ENCODE measurements around the gene ICE1.
"Not testable (repeated sequence)": the region's sequence is repeated elsewhere in the genome, so short reads cannot be mapped to it uniquely, and the experiment has no call there.

The ICE1 gene

DNA sequence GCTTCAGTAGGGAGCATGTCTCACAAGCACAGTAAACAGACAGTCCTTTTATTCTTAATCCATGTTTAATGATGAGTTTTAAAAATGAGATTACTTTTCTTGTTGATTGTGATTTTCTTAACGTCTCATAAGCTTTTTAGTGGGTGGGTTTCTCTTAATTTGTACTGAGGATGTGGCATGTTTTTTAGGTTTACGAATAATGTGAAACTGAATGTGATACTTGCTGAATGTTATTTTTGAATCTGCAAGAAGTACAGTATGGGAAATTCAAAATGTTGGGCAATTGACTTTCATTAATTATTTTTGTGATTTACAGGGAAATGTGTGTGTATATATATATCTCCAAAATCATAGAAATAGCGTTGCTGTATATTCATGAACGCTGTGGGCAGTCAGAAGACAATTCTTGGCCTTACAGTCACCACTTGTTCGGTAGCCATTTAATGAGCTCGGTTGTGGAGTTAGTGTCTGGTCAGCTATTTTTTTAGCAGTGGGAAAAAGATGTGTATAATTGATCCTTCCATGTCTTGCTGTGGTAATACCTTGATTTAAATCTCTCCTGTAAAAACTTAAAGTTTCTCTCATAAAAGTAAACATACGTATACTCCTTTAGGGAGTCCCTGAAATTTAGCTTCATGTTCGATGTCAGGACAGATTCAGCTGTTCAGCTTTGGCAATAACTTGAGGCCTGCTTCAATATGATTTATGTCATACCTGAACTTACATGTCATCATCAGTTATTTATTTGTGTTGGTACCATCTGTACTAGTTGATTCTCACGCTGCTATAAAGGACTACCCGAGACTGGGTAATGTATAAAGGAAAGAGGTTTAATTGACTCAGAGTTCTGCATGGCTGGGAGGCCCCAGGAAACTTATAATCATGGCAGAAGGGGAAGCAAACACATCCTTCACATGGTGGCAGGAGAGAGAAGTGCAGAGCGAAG is 15.0 kb downstream of the ICE1 start:
- no peak for DNase-seq
- no peak for TF ChIP-seq GATA1 (IDR thresholded peaks at IDR 0.05; ENCODE audit: low read depth, low read length)
- no peak for TF ChIP-seq POLR2A (IDR thresholded peaks at IDR 0.05; ENCODE audit: low read length)

DNA sequence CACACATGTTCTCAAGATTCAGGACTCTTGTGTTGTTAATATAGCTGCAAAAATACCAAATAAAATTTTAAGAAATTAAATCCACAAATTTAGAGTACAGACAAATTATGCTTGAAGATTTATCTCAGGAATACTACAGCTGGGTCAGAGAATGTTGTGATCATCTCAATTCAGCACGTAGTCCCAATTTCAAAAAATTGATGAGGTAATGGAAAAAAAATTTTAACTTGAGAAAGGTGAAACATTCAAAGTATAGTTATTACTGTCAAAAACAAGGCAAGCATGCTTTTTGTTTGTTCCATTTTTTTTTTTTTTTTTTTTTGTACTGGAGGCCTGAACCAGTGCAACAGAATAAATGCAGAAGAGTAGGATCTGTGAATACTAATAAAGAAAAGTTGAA is 29.4 kb downstream of the ICE1 start:
- DNase-seq = no peak
- TF ChIP-seq GATA1 (IDR thresholded peaks at IDR 0.05; ENCODE audit: low read depth, low read length) = no peak
- no peak for TF ChIP-seq POLR2A (IDR thresholded peaks at IDR 0.05; ENCODE audit: low read length)

DNA sequence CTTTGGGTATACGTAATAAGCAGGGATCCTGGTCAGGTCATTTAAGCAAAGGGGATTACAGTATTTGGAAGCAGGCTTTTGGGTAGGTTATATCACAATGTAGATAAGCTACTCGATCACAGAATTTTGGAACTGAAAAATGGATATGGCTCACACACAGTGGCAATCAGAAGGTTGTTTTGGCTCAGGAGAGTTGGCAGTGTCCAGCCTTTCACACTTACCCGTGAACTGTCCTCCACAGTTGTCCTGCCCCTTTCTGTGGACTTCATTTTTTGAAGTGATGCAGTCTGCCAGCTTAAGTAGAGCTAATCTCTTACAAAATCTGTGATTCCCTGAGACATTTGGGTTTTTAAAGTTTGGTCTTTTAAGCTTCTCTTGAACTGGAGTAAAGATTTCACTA is 30.7 kb downstream of the ICE1 start:
- no peak for TF ChIP-seq GATA1 (IDR thresholded peaks at IDR 0.05; ENCODE audit: low read depth, low read length)
- no peak for TF ChIP-seq POLR2A (IDR thresholded peaks at IDR 0.05; ENCODE audit: low read length)
- no peak for DNase-seq

DNA sequence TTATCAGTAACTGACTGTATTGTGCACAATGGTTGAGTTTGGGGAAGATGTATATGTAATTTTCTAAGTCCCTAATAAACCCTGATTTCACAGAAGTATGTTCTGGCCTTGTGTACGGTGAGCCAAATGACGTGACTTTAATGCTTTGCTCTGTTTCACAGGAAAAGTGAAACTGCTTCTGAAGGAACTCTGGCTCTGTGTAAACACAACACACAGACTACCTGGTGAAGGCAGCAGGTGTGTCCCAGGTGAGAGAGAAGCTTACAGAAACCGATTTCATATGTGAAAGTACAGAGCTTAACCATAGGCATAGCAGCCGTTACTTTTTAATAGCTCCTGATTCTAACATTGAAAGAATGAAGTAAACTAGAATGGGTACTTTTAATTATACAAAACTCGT is 31.9 kb downstream of the ICE1 start:
- no peak for DNase-seq
- TF ChIP-seq POLR2A (IDR thresholded peaks at IDR 0.05; ENCODE audit: low read length) (no peak), GATA1 (IDR thresholded peaks at IDR 0.05; ENCODE audit: low read depth, low read length) (no peak)

DNA sequence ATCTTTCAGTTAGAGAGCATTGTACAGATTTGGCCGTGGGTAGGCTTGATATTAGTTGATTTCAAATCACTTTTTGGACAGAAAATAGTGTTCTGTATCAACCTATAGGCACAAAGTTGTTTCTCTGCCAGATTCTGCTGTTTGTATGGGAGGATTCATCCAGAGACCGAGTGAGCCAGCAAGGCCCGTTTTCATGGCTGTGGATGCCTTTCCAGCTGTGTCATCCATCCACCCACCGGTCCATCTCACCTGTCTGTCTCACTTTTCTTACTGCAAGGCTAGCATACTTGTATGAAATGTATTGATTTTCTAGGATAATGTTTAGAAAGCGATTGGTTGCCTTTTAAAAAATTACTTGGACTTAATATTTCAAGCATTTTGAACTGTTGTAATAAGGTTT is 34.4 kb downstream of the ICE1 start:
- no peak for DNase-seq
- TF ChIP-seq POLR2A (IDR thresholded peaks at IDR 0.05; ENCODE audit: low read length) (no peak), GATA1 (IDR thresholded peaks at IDR 0.05; ENCODE audit: low read depth, low read length) (no peak)

DNA sequence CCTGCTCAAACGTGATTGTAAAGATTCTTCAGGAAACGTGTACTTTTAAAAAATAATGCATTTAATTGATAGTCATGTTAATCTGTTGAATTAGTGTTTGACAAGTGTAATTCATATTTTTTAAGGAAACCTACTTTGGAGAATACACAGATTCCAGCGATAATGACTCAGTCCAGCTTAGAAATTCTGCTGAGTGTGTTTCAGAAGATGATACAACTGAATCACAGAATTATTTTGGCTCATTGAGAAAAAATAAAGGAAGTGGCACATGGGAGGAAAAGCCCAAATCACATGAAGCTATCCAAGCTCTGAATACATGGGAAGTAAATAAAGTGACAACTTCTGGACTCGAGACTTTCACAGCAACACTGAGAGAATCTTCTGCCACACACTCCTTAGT is 37.8 kb downstream of the ICE1 start:
- no peak for DNase-seq
- TF ChIP-seq POLR2A (IDR thresholded peaks at IDR 0.05; ENCODE audit: low read length) (no peak), GATA1 (IDR thresholded peaks at IDR 0.05; ENCODE audit: low read depth, low read length) (no peak)

DNA sequence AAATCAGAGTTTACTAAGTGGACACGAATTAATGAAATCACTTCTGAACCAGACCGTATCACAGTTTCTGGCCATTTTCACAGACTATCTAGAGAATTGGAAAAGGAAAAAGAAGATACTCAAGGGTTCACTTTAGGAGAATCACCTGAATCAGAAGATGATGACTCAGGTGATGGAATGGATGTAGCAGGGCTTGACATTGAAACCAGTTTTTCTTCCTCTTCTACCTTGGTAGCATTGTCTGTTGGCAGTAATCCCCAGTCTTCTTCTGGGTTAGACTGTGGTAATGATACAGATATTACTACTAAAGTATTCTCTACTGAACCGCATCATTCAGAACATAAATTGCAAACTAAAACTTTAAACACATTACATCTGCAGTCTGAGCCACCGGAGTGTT is 38.5 kb downstream of the ICE1 start:
- TF ChIP-seq GATA1 (IDR thresholded peaks at IDR 0.05; ENCODE audit: low read depth, low read length) (no peak), POLR2A (IDR thresholded peaks at IDR 0.05; ENCODE audit: low read length) (no peak)
- DNase-seq = no peak

DNA sequence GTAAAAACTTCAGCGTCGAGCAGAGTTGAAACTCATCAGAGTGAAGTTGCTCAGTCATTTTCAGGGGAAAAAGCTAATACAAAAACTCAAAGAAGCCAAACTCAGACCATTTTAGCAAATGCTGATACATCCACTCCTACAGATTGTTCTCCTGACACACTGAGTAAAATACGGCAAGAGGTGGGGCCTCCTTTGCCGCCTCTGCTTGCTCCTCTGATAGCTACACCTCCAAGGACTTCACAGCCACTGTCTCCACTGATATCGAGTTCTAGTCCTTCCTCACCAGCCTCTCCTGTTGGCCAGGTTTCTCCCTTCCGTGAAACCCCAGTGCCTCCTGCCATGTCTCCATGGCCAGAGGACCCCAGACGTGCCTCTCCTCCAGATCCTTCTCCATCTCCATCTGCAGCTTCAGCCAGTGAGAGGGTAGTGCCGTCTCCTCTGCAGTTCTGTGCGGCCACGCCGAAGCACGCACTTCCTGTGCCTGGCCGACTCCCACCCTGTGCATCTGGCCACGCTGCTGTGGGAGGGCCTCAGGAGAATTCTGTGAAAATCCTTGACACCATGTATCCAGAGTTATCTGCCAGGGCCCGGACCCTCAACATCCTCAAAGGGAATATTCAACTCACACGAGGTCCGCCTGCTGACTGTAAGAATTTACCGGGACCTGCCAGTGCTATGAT is 41.7 kb downstream of the ICE1 start:
- no peak for DNase-seq
- TF ChIP-seq GATA1 (IDR thresholded peaks at IDR 0.05; ENCODE audit: low read depth, low read length) (no peak), POLR2A (IDR thresholded peaks at IDR 0.05; ENCODE audit: low read length) (no peak)

DNA sequence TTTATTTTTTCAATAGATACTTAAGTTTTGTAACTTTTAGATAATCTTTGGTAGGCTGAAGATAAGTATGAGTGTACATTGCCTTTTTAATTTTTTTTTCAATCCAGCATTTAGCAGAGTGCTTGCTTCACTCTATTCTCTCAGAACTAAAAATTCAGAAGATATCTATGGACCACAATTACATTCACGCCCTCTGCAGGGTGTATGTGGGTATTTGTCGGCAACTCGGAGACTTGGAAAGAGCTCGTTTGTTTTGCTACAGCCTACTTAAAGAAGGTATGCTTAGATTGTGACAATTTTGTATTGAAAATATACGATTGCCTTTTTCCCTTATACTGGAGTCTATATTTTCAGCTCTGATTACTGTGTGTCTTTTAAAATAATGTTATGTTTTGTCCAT is 43.8 kb downstream of the ICE1 start:
- TF ChIP-seq GATA1 (IDR thresholded peaks at IDR 0.05; ENCODE audit: low read depth, low read length) (no peak), POLR2A (IDR thresholded peaks at IDR 0.05; ENCODE audit: low read length) (no peak)
- no peak for DNase-seq

DNA sequence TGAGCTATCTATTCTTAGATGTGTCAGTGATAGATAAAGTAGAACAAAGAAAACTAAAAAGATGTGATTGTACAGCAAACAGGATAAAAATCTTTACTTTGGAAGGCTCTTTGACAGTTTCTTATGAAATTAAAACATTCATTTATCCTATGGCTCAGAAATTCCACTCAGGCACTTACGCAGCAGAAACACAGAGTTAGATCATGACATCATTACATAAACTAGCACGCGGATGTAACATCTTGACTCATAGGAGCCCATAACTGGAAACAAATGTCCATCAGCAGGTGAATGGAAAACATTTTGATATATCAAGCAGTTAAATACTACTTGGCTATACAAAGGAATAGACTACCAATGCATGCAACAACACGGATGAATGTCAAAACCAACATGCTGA is 45.3 kb downstream of the ICE1 start:
- DNase-seq = no peak
- no peak for TF ChIP-seq GATA1 (IDR thresholded peaks at IDR 0.05; ENCODE audit: low read depth, low read length)
- no peak for TF ChIP-seq POLR2A (IDR thresholded peaks at IDR 0.05; ENCODE audit: low read length)

DNA sequence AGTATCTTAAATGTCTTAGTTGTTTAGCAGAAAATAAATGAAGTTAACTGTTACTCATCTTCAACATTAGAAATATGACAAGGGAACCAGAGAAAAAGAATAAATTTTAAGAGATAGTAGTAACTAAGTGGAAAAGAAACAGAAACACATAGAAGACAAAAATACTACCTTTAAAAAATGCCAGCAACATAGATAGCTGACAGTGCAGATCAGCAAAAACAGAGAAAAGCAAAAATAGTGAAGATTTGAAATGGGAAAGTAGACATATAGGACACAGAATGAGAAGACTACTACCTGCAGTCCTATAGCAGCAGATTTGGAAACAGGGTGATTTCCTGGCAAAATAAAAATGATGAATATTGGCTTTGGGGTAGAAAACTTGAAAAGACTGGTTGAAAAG is 48.5 kb downstream of the ICE1 start:
- TF ChIP-seq GATA1 (IDR thresholded peaks at IDR 0.05; ENCODE audit: low read depth, low read length) = no peak
- no peak for TF ChIP-seq POLR2A (IDR thresholded peaks at IDR 0.05; ENCODE audit: low read length)
- no peak for DNase-seq

DNA sequence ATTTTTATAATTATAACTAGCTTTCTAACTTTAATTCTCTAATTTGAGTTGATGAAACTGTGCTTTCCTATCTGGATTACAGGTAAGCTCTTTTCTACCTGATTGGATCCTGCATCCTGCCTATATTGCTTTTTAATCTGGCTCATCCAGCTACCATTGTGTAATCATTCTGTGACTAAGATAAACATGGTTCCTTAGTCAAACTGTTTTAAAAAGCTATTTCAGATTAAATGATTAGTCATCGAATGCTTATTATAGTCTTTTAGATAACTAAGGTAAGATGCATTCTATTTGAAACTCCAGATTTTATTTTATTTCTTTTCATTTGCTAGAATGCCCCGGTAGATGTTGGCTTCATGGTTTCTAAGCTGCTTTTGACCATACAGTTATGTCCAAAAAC is 50.7 kb downstream of the ICE1 start:
- TF ChIP-seq GATA1 (IDR thresholded peaks at IDR 0.05; ENCODE audit: low read depth, low read length) (no peak), POLR2A (IDR thresholded peaks at IDR 0.05; ENCODE audit: low read length) (no peak)
- DNase-seq = no peak

DNA sequence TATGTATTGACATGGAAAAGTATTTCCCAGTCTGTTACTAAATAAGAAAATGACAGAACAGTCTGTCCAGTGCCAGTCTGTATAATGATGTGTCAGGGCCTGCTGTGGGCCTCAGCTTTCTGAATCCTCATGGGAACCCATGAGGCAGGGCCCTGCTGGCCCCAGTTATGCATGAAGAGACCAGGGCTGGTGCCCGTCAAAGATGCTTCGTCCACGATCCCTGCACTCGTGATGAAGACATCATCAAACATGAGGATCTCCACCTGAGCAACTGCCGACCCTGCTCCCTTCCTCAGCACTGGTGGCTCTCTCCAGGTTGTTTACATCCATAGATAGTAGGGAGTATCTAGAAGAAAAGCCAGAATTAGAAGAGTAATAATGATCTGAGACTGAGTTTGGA is 52.5 kb downstream of the ICE1 start:
- no peak for DNase-seq
- TF ChIP-seq POLR2A (IDR thresholded peaks at IDR 0.05; ENCODE audit: low read length) = no peak
- TF ChIP-seq GATA1 (IDR thresholded peaks at IDR 0.05; ENCODE audit: low read depth, low read length) = no peak

DNA sequence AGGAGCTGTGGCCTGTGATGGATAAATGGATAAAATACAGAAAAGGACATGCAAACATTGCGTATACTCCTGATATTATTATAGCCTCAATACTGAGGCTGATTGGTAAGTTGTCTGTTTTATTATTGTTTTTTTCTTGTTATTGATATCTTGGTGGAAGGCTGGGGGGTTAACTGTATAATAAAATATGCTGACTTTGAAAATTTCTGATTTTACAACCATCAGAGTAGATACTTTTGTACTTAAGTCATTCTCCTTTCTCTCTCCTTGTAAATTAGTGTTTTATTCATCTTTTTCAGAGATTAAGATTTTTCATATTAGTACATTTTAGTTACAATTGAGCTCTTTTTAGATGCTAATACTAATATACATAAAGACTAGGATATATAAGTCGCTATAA is 53.5 kb downstream of the ICE1 start:
- no peak for DNase-seq
- TF ChIP-seq GATA1 (IDR thresholded peaks at IDR 0.05; ENCODE audit: low read depth, low read length) (no peak), POLR2A (IDR thresholded peaks at IDR 0.05; ENCODE audit: low read length) (no peak)

DNA sequence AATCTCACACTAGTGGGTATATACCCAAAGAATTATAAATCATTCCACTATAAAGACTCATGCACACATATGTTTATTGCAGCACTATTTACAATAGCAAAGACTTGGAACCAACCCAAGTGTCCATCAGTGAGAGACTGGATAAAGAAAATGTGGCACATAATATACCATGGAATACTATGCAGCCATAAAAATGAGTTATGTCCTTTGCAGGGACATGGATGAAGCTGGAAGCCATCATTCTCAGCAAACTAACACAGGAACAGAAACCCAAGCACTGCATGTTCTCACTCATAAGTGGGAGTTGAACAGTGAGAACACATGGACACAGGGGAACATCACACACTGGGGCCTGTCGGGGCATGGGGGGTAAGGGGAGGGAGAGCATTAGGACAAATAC is 57.1 kb downstream of the ICE1 start:
- not testable (repeated sequence) for DNase-seq
